AG04450 (cell line): Measurements from ENCODE around the gene UFD1. TPM values are rescaled to one million over a fixed set of nuclear protein-coding genes. Genes with fewer than 3 reads are reported as not detected.

Source experiments
- CTCF ChIA-PET: fragments of 300-600, 350-600 bp; formaldehyde crosslinking; extraction: SDS; loops from one replicate; lab custom pipeline; 2022; ENCODE audit warnings: antibody characterized with exemption, inconsistent platforms; lab: Charles Lee
- POLR2A ChIA-PET: fragments of 350-600 bp; formaldehyde crosslinking; extraction: SDS; loops from one replicate; lab custom pipeline; 2021; ENCODE audit warnings: antibody characterized with exemption, inconsistent platforms; lab: Yijun Ruan, JAX
- DNase-seq: peaks from one replicate; pipeline ENCODE4 v3.0.0-alpha.2; 2011; ENCODE audit warnings: low read depth, low spot score
- H3K27ac ChIP-seq: one replicate; pipeline ENCODE4 v1.5.1; 2012; ENCODE audit warnings: low read depth, low read length, control low read depth
- H3K27me3 ChIP-seq: one replicate; pipeline ENCODE4 v1.6.0; 2012; ENCODE audit warnings: low read length; ENCODE audit not compliant: control insufficient read depth, insufficient read depth
- H3K4me3 ChIP-seq: 2 replicates; pipeline ENCODE4 v1.5.1; 2011; ENCODE audit warnings: mild to moderate bottlenecking, low read depth, low read length, control low read depth
- H3K9me3 ChIP-seq: 2 replicates; pipeline ENCODE4 v1.5.1; 2012; ENCODE audit warnings: low read length; ENCODE audit not compliant: control insufficient read depth, insufficient read depth
- CTCF ChIP-seq: IDR thresholded peaks from 2 replicates; pipeline ENCODE4 v1.5.1; 2011; ENCODE audit warnings: low read depth, low read length, control low read depth, inconsistent platforms
- polyA plus RNA-seq: library from polyadenylated mRNA; depleted of rRNA; stranded (reverse); fragments of >200 nt; gene quantifications from 2 replicates; pipeline ENCODE4 v1.2.3, GENCODE V29; 2011

Gene UFD1
- polyA plus RNA-seq, 1 experiment: 87.3 TPM

DNA sequence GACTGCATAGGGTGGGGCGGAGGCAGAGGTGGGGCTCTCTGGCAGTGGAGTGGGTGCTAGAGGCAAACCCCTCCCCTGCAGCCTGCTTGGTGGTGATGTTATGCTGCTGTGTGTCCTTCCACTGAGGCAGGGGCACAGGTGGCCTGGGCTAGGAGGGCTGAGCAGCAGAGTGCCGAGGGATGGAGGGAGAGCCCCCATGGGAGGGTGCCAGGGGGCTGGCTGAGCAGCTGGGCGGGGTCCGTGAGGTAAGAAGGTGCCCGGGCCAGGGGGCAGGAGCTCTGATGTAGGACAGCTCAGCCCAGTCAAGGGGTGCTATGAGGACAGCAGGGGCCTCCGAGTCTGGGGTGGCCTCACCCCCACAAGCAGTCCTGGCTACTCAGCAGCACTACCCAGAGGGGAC is 41.0 kb upstream of the UFD1 start:
- ChIA-PET POLR2A (no interaction called here), CTCF (no interaction called here)
- DNase-seq: no peak
- Histone ChIP-seq H3K4me3 (no peak overlapping the region), H3K27ac (no peak overlapping the region), H3K27me3 (peaks cover 16% of the 10 kb centered on the region), H3K9me3 (no peaks in the 10 kb centered on the region; the same call in 1 of the 2 replicates)
- TF ChIP-seq CTCF: no peak

- Histone ChIP-seq H3K27ac (no peak overlapping the region), H3K9me3 (no peaks in the 10 kb centered on the region; the same call in 1 of the 2 replicates), H3K4me3 (no peak overlapping the region), H3K27me3 (peaks cover 11% of the 10 kb centered on the region)
- ChIA-PET CTCF (no interaction called here), POLR2A (no interaction called here)
- DNase-seq: no peak
- TF ChIP-seq CTCF: no peak
These were observed 40.3 kb upstream of the UFD1 start for GRCh38 chr22:19519041-19519926.

DNA sequence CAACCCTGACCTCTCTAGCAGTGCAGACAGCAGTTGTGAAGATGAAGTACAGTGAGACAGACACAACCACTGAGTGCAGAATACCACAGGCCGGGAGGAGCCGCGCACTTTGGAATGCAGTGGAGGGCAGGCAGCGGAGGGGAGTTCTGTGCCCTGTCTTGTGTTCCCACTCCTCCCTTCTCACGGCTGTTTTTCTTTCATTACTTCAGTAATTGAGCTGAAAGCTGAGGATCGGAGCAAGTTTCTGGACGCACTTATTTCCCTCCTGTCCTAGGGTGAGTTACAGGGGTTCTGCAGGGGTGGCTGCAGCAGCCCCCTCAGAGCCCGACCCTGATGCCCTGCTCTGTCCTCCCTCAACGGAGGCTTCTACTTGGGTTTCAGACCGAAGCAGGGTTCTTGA is 39.6 kb upstream of the UFD1 start:
- peaks cover 4% of the 10 kb centered on the region for H3K27me3 ChIP-seq
- no peak overlapping the region for H3K27ac ChIP-seq
- ChIA-PET POLR2A (no interaction called here), CTCF (no interaction called here)
- no peak for DNase-seq
- H3K9me3 ChIP-seq: no peaks in the 10 kb centered on the region; the same call in 1 of the 2 replicates
- no peak overlapping the region for H3K4me3 ChIP-seq
- no peak for TF ChIP-seq CTCF

- ChIA-PET CTCF (no interaction called here), POLR2A (no interaction called here)
- H3K9me3 ChIP-seq: peaks cover 2% of the 10 kb centered on the region; the same call in 1 of the 2 replicates
- TF ChIP-seq CTCF: no peak
- DNase-seq: no peak
- peaks cover under 1% of the 10 kb centered on the region for H3K27me3 ChIP-seq
- no peak overlapping the region for H3K27ac ChIP-seq
- no peak overlapping the region for H3K4me3 ChIP-seq
These were observed 39.1 kb upstream of the UFD1 start for GRCh38 chr22:19517919-19518611.

DNA sequence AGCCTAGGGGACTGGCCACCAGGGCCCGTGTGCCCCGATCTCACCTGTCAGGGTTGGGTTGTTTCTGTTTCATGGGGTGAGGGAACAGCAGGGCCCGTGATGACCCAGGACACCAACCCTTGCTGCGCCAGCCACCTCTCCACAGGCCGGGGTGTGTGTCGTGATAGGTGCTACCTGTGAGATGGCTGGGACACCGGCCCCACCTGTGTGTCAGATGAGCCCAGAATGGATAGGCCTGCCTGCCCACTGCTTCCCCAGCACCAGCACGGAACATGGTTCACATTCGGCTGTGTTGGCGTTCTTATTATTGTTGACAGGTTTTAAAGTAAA is 38.1 kb upstream of the UFD1 start:
- ChIA-PET POLR2A (no interaction called here), CTCF (no interaction called here)
- Histone ChIP-seq H3K27me3 (no peaks in the 10 kb centered on the region), H3K27ac (no peak overlapping the region), H3K9me3 (peaks cover 2% of the 10 kb centered on the region; the same call in 1 of the 2 replicates), H3K4me3 (no peak overlapping the region)
- DNase-seq: no peak
- TF ChIP-seq CTCF: no peak
